ENCODE measurements around the gene C1orf198. TPM values are rescaled to one million over a fixed set of nuclear protein-coding genes. Genes with fewer than 3 reads are reported as not detected.

C1orf198 gene
- polyA plus RNA-seq, 1 experiment = 52.7 TPM

- H3K27ac ChIP-seq (ENCODE audit: low read depth, low read length) = no peak overlapping the region
- CTCF ChIA-PET = no interaction called here
- TF ChIP-seq, protein P1, sequence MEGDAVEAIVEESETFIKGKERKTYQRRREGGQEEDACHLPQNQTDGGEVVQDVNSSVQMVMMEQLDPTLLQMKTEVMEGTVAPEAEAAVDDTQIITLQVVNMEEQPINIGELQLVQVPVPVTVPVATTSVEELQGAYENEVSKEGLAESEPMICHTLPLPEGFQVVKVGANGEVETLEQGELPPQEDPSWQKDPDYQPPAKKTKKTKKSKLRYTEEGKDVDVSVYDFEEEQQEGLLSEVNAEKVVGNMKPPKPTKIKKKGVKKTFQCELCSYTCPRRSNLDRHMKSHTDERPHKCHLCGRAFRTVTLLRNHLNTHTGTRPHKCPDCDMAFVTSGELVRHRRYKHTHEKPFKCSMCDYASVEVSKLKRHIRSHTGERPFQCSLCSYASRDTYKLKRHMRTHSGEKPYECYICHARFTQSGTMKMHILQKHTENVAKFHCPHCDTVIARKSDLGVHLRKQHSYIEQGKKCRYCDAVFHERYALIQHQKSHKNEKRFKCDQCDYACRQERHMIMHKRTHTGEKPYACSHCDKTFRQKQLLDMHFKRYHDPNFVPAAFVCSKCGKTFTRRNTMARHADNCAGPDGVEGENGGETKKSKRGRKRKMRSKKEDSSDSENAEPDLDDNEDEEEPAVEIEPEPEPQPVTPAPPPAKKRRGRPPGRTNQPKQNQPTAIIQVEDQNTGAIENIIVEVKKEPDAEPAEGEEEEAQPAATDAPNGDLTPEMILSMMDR (IDR thresholded peaks at IDR 0.05; ENCODE audit: low read depth, low read length) = no peak
- no peaks in the 10 kb centered on the region for H3K9me3 ChIP-seq (ENCODE audit: control insufficient read depth, insufficient read depth, low read length)
- DNase-seq (ENCODE audit: low read depth, low spot score) = no peak
- H3K4me3 ChIP-seq (ENCODE audit: low read depth, low read length) = no peak overlapping the region
- POLR2A ChIA-PET = no interaction called here
- no peaks in the 10 kb centered on the region for H3K27me3 ChIP-seq (ENCODE audit: control insufficient read depth, insufficient read depth, low read length)
Measured at GRCh38 chr1:230834292-230834691, 34.0 kb downstream of the C1orf198 start.

- no peak overlapping the region for H3K4me3 ChIP-seq (ENCODE audit: low read depth, low read length)
- H3K9me3 ChIP-seq (ENCODE audit: control insufficient read depth, insufficient read depth, low read length) = no peaks in the 10 kb centered on the region
- TF ChIP-seq, protein P1 (IDR thresholded peaks at IDR 0.05; ENCODE audit: low read depth, low read length) = no peak
- no peaks in the 10 kb centered on the region for H3K27me3 ChIP-seq (ENCODE audit: control insufficient read depth, insufficient read depth, low read length)
- DNase-seq (ENCODE audit: low read depth, low spot score) = no peak
- ChIA-PET POLR2A (no interaction called here), CTCF (no interaction called here)
- H3K27ac ChIP-seq (ENCODE audit: low read depth, low read length) = no peak overlapping the region
Measured at GRCh38 chr1:230833511-230833910, 34.8 kb downstream of the C1orf198 start.

DNA sequence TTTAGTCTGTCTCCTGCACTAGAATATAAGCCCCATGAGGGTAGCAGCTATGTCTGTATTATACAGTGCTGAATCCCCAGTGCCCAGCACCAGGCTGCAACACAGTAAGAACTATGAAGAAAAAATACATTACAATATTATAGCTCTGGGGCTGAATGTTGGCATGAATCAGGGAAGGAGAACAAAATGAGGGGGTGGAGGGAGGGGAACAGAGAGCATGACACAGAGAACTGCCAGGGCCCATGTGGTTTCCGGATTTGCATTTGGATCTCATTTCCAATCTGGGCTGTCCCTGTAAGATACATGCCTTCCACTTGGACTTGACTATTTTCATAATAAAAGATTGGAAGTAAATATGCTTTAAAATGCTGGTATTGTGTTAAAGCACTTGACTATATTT is 35.8 kb downstream of the C1orf198 start:
- ChIA-PET POLR2A (interaction anchor here (0.6 kb wide), 1 partner anchor 12 kb away, joined by 3 read pairs; no protein-coding TSS in a partner anchor), CTCF (no interaction called here)
- no peak for DNase-seq (ENCODE audit: low read depth, low spot score)
- TF ChIP-seq, protein P1 (IDR thresholded peaks at IDR 0.05; ENCODE audit: low read depth, low read length) = no peak
- H3K4me3 ChIP-seq (ENCODE audit: low read depth, low read length) = no peak overlapping the region
- H3K27me3 ChIP-seq (ENCODE audit: control insufficient read depth, insufficient read depth, low read length) = no peaks in the 10 kb centered on the region
- no peaks in the 10 kb centered on the region for H3K9me3 ChIP-seq (ENCODE audit: control insufficient read depth, insufficient read depth, low read length)
- H3K27ac ChIP-seq (ENCODE audit: low read depth, low read length) = no peak overlapping the region

- ChIA-PET POLR2A (interaction anchor here (0.6 kb wide), 1 partner anchor 12 kb away, joined by 3 read pairs; no protein-coding TSS in a partner anchor), CTCF (interaction anchor here (0.8 kb wide), 1 partner anchor 34 kb away, joined by 4 read pairs; no protein-coding TSS in a partner anchor)
- Histone ChIP-seq H3K9me3 (ENCODE audit: control insufficient read depth, insufficient read depth, low read length) (no peaks in the 10 kb centered on the region), H3K27me3 (ENCODE audit: control insufficient read depth, insufficient read depth, low read length) (no peaks in the 10 kb centered on the region), H3K4me3 (ENCODE audit: low read depth, low read length) (no peak overlapping the region), H3K27ac (ENCODE audit: low read depth, low read length) (no peak overlapping the region)
- TF ChIP-seq, protein P1 (IDR thresholded peaks at IDR 0.05; ENCODE audit: low read depth, low read length) = no peak
- DNase-seq (ENCODE audit: low read depth, low spot score) = no peak
Measured at GRCh38 chr1:230831771-230832170, 36.5 kb downstream of the C1orf198 start.

- no peak overlapping the region for H3K4me3 ChIP-seq (ENCODE audit: low read depth, low read length)
- ChIA-PET CTCF (interaction anchor here (0.8 kb wide), 1 partner anchor 382 kb away, joined by 3 read pairs; no protein-coding TSS in a partner anchor), POLR2A (no interaction called here)
- no peaks in the 10 kb centered on the region for H3K9me3 ChIP-seq (ENCODE audit: control insufficient read depth, insufficient read depth, low read length)
- no peak for DNase-seq (ENCODE audit: low read depth, low spot score)
- no peak overlapping the region for H3K27ac ChIP-seq (ENCODE audit: low read depth, low read length)
- H3K27me3 ChIP-seq (ENCODE audit: control insufficient read depth, insufficient read depth, low read length) = no peaks in the 10 kb centered on the region
- TF ChIP-seq, protein P1 (IDR thresholded peaks at IDR 0.05; ENCODE audit: low read depth, low read length) = no peak
Measured at GRCh38 chr1:230828421-230828820, 39.9 kb downstream of the C1orf198 start.
